Stomach (tissue), 9 donors: Measurements from ENCODE around the gene SGPP1. TPM values are rescaled to one million over a fixed set of nuclear protein-coding genes. Genes with fewer than 3 reads are reported as not detected.

Experiments used
- DNase-seq, 2 donors: peaks; one replicate each; pipeline versions ENCODE4 v3.0.0 to v3.0.0-alpha.2; 2013 to 2019
- H3K27ac ChIP-seq, 5 donors: fragments of 200-600 bp in 4 of 5; sonication (generic) in 4 of 5; one replicate each; pipeline ENCODE4 v1.5.1; 2013 to 2019; ENCODE audit warnings: mild to moderate bottlenecking in 1 of 5, moderate library complexity in 1 of 5
- H3K27me3 ChIP-seq, 3 donors: fragments of 200-600 bp; sonication (generic); one replicate each; pipeline ENCODE4 v1.5.1; 2017 to 2019; ENCODE audit warnings: mixed run types in 1 of 3
- H3K36me3 ChIP-seq, 4 donors: fragments of 200-600 bp; sonication (generic); 1 replicate in 3 of 4; 2 replicates in 1 of 4; pipeline ENCODE4 v1.5.1; 2016 to 2019
- H3K4me1 ChIP-seq, 4 donors: fragments of 200-600 bp; sonication (generic); one replicate each; pipeline ENCODE4 v1.5.1; 2016 to 2019
- H3K4me3 ChIP-seq, 4 donors: fragments of 200-600 bp; sonication (generic) in 3 of 4; one replicate each; pipeline ENCODE4 v1.5.1; 2016 to 2019; ENCODE audit warnings: mild to moderate bottlenecking in 1 of 4
- H3K9me3 ChIP-seq, 4 donors: fragments of 200-600 bp; sonication (generic); one replicate each; pipeline ENCODE4 v1.5.1; 2016 to 2019
- CTCF ChIP-seq, 7 experiments: fragments of 450-650 bp in 4 of 7; fragments of 200-600 bp in 3 of 7; sonication (generic) in 3 of 7; IDR thresholded peaks; one replicate each; pipeline ENCODE4 v1.5.1; 2016 to 2019; ENCODE audit warnings: antibody characterized with exemption in 7 of 7, control low read depth in 2 of 7, mild to moderate bottlenecking in 1 of 7
- EP300 ChIP-seq: sonication (generic); formaldehyde crosslinking; IDR thresholded peaks from one replicate; pipeline ENCODE4 v1.6.1; 2017; ENCODE audit warnings: antibody characterized with exemption
- POLR2A ChIP-seq, 4 donors: fragments of 450-650 bp; IDR thresholded peaks; one replicate each; pipeline ENCODE4 v1.6.1; 2016; ENCODE audit warnings: antibody characterized with exemption in 4 of 4, control low read depth in 2 of 4, mild to moderate bottlenecking in 1 of 4, moderate library complexity in 1 of 4
- POLR2AphosphoS5 ChIP-seq, 3 donors: sonication (generic); formaldehyde crosslinking; IDR thresholded peaks; one replicate each; pipeline ENCODE4 v1.6.1; 2016; ENCODE audit warnings: antibody characterized with exemption in 3 of 3
- WGBS, 5 donors: extraction: QIAGEN DNeasy Blood & Tissue Kit in 3 of 5; methylation state at CpG; one replicate each; pipeline versions ENCODE4 v1.1.5 to v1.1.7; 2013 to 2018; 5-methylcytosine and 5-hydroxymethylcytosine counted together
- intact Hi-C: fragments of 100-400 bp; cut with DNase I; formaldehyde crosslinking; loops from one replicate; pipeline ENCODE4 v1.15.1; 2023; ENCODE audit warnings: low total_unique reads
- polyA plus RNA-seq, 3 donors: library from polyadenylated mRNA; stranded (reverse); fragments of 200-250 nt; gene quantifications; one replicate each; pipeline ENCODE4 v1.2.3, GENCODE V29; 2013
- total RNA-seq, 5 donors: library from RNA; depleted of rRNA; stranded (reverse); fragments of >200 nt; gene quantifications; one replicate each; pipeline versions ENCODE4 v1.1.0 to v1.2.3, GENCODE V29; 2014 to 2016
- donor health status: healthy with polysubstance abuse.
- donor health status: Bipolar disorder and iron deficiency.
- donor health status: healthy.

SGPP1 gene
- total and polyA plus RNA-seq, 8 donors, result 2.7 to 37.7 (median 16.6) TPM

DNA sequence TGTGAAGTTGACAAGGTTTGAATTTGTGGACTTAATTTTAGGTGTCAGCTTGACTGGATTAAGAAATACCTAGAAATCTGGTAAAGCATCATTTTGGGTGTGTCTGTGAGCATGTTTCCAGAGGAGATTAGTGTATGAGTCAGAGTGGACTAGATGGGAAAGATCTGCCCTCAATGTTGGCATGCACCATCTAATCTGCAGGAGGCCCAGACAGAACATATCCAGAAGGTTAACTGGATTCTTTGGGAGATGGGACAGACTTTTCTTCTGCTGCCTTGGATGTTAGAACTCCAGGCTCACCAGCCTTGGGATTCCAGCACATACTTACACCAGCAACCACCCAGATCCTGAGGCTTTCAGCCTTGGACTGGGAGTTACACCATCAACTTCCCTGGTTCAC lies 14.1 kb downstream of the SGPP1 start:
- H3K27me3 ChIP-seq, result no peaks in the 10 kb centered on the region
- H3K27ac ChIP-seq, result no peak overlapping the region
- H3K36me3 ChIP-seq, result peaks cover 0 to 27% (median 11%) of the 10 kb centered on the region in 4 donors
- intact Hi-C loops, result no loop called here
- H3K9me3 ChIP-seq, result peaks cover 12 to 26% (median 19%) of the 10 kb centered on the region in 4 donors
- H3K4me1 ChIP-seq, result peaks cover 0 to 15% (median 6%) of the 10 kb centered on the region in 4 donors
- TF ChIP-seq CTCF (IDR thresholded peaks at IDR 0.05) (no peak), EP300 (no peak), POLR2AphosphoS5 (IDR thresholded peaks at IDR 0.05) (no peak), POLR2A (IDR thresholded peaks at IDR 0.05) (no peak)
- no peak overlapping the region for H3K4me3 ChIP-seq
- DNase-seq, result no peak

GRCh38 chr14:63713058-63713457 lies 14.8 kb downstream of the SGPP1 start:
- 56 to 72% (median 69%) methylated on average over 2 of the region's 2 CpGs for WGBS, 5 donors
- peaks cover 0 to 15% (median 6%) of the 10 kb centered on the region in 4 donors for H3K4me1 ChIP-seq
- peaks cover 0 to 27% (median 11%) of the 10 kb centered on the region in 4 donors for H3K36me3 ChIP-seq
- intact Hi-C loops, result no loop called here
- H3K4me3 ChIP-seq, result no peak overlapping the region
- H3K27me3 ChIP-seq, result no peaks in the 10 kb centered on the region
- no peak overlapping the region for H3K27ac ChIP-seq
- TF ChIP-seq CTCF (IDR thresholded peaks at IDR 0.05), result no peak
- TF ChIP-seq POLR2A (IDR thresholded peaks at IDR 0.05), result no peak
- TF ChIP-seq POLR2AphosphoS5 (IDR thresholded peaks at IDR 0.05), result no peak
- TF ChIP-seq EP300, result no peak
- DNase-seq, result no peak
- peaks cover 12 to 22% (median 17%) of the 10 kb centered on the region in 4 donors for H3K9me3 ChIP-seq

GRCh38 chr14:63712123-63712522 lies 15.7 kb downstream of the SGPP1 start:
- peaks cover 0 to 20% (median 11%) of the 10 kb centered on the region in 4 donors for H3K36me3 ChIP-seq
- H3K9me3 ChIP-seq, result peaks cover 4 to 12% (median 8%) of the 10 kb centered on the region in 4 donors
- H3K4me1 ChIP-seq, result peaks cover 0 to 15% (median 6%) of the 10 kb centered on the region in 4 donors
- no peaks in the 10 kb centered on the region for H3K27me3 ChIP-seq
- no peak for DNase-seq
- H3K27ac ChIP-seq, result no peak overlapping the region
- TF ChIP-seq CTCF (IDR thresholded peaks at IDR 0.05), result no peak
- TF ChIP-seq POLR2A (IDR thresholded peaks at IDR 0.05), result no peak
- TF ChIP-seq EP300, result no peak
- H3K4me3 ChIP-seq, result no peak overlapping the region
- intact Hi-C loops, result no loop called here

DNA sequence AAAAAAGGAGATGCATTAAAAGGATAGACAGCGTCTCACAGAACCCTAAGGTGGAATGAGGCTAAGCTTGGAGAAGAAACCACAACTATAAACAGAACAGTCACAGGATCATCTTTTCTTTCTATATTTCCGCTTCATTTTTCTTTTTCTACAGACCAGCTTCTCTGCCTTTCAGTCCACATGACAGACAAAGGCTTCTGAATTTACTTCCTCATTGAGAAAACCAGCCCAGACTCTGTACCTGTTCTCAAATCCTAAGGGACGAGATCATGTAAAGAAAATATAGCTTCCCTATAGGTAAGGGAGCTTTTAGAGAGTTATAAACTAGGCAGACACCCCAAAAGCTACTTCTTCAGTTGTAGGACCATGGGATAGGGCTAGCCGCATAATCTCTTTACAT lies 17.4 kb downstream of the SGPP1 start:
- peaks cover 0 to 15% (median 6%) of the 10 kb centered on the region in 4 donors for H3K4me1 ChIP-seq
- H3K36me3 ChIP-seq, result peaks cover 0 to 10% (median 4%) of the 10 kb centered on the region in 4 donors
- no peaks in the 10 kb centered on the region for H3K9me3 ChIP-seq
- 88 to 96% (median 93%) methylated on average over 4 of the region's 4 CpGs for WGBS, 5 donors
- no peaks in the 10 kb centered on the region for H3K27me3 ChIP-seq
- no peak overlapping the region for H3K27ac ChIP-seq
- DNase-seq, result no peak
- intact Hi-C loops, result no loop called here
- TF ChIP-seq CTCF (IDR thresholded peaks at IDR 0.05) (no peak), POLR2AphosphoS5 (IDR thresholded peaks at IDR 0.05) (no peak), EP300 (no peak), POLR2A (IDR thresholded peaks at IDR 0.05) (no peak)
- no peak overlapping the region for H3K4me3 ChIP-seq
